SK-N-SH treated with all-trans-retinoic acid at 6 μM for 48 hours (cell line): ENCODE data around the gene KANK2.

Source experiments
- ATAC-seq: fragments of 200-7000 bp; cut with Tn5 transposase; 3 replicates; pipeline ENCODE4 v1.9.1; 2020; ENCODE audit warnings: mild to moderate bottlenecking, moderate library complexity
- ARNTL ChIP-seq: fragments of 450-650 bp; formaldehyde crosslinking; IDR thresholded peaks from 2 replicates; pipeline ENCODE4 v1.5.0; 2020; ENCODE audit warnings: low read depth, mild to moderate bottlenecking, moderate library complexity, borderline replicate concordance
- CREB5 ChIP-seq: fragments of 250-450 bp; sonication (Bioruptor Pico); IDR thresholded peaks from 2 replicates; pipeline ENCODE4 v1.5.1; 2020; ENCODE audit warnings: low read depth, mild to moderate bottlenecking, moderate library complexity
- CSDC2 ChIP-seq: fragments of 250-450 bp; sonication (Bioruptor Pico); IDR thresholded peaks from 2 replicates; pipeline ENCODE4 v1.5.0; 2020; ENCODE audit warnings: mild to moderate bottlenecking, moderate library complexity
- CSRNP3 ChIP-seq: fragments of 250-450 bp; sonication (Bioruptor Pico); IDR thresholded peaks from 2 replicates; pipeline ENCODE4 v1.5.1; 2021; ENCODE audit warnings: mild to moderate bottlenecking, moderate library complexity
- ESRRG ChIP-seq: fragments of 250-450 bp; sonication (Bioruptor Pico); IDR thresholded peaks from 2 replicates; pipeline ENCODE4 v1.6.1; 2021; ENCODE audit warnings: mild to moderate bottlenecking
- GLIS3 ChIP-seq: fragments of 250-450 bp; sonication (Bioruptor Pico); IDR thresholded peaks from 2 replicates; pipeline ENCODE4 v1.5.0; 2020; ENCODE audit warnings: mild to moderate bottlenecking, moderate library complexity
- ISL1 ChIP-seq: fragments of 250-450 bp; sonication (Bioruptor Pico); IDR thresholded peaks from 2 replicates; pipeline ENCODE4 v2.1.2; 2022; ENCODE audit warnings: mild to moderate bottlenecking, moderate library complexity
- OSR1 ChIP-seq: fragments of 250-450 bp; sonication (Bioruptor Pico); IDR thresholded peaks from 2 replicates; pipeline ENCODE4 v1.8.0; 2022; ENCODE audit warnings: moderate library complexity, mild to moderate bottlenecking, inconsistent platforms
- PATZ1 ChIP-seq: fragments of 250-450 bp; sonication (Bioruptor Pico); IDR thresholded peaks from 2 replicates; pipeline ENCODE4 v1.8.0; 2020; ENCODE audit warnings: mild to moderate bottlenecking, moderate library complexity, borderline replicate concordance
- PPARA ChIP-seq: fragments of 250-450 bp; sonication (Bioruptor Pico); IDR thresholded peaks from 2 replicates; pipeline ENCODE4 v1.5.0; 2020; ENCODE audit warnings: mild to moderate bottlenecking, borderline replicate concordance
- RARB ChIP-seq: fragments of 250-450 bp; sonication (Bioruptor Pico); IDR thresholded peaks from 2 replicates; pipeline ENCODE4 v1.8.0; 2021; ENCODE audit warnings: mild to moderate bottlenecking, moderate library complexity
- SNAI2 ChIP-seq: fragments of 250-450 bp; sonication (Bioruptor Pico); IDR thresholded peaks from 2 replicates; pipeline ENCODE4 v1.5.0; 2020; ENCODE audit warnings: mild to moderate bottlenecking, moderate library complexity
- TCF4 ChIP-seq: fragments of 250-450 bp; sonication (Bioruptor Pico); IDR thresholded peaks from 2 replicates; pipeline ENCODE4 v1.8.0; 2021; ENCODE audit warnings: mild to moderate bottlenecking, moderate library complexity, borderline replicate concordance
- TOX ChIP-seq: fragments of 250-450 bp; sonication (Bioruptor Pico); IDR thresholded peaks from 2 replicates; pipeline ENCODE4 v1.8.0; 2021; ENCODE audit warnings: mild to moderate bottlenecking, moderate library complexity, borderline replicate concordance
- TSHZ2 ChIP-seq: fragments of 250-450 bp; sonication (Bioruptor Pico); IDR thresholded peaks from 2 replicates; pipeline ENCODE4 v1.5.0; 2020; ENCODE audit warnings: mild to moderate bottlenecking, moderate library complexity
- ZC3H10 ChIP-seq: fragments of 250-450 bp; sonication (Bioruptor Pico); IDR thresholded peaks from 2 replicates; pipeline ENCODE4 v1.5.1; 2021; ENCODE audit warnings: mild to moderate bottlenecking, moderate library complexity
- ZFP3 ChIP-seq: fragments of 250-450 bp; sonication (Bioruptor Pico); IDR thresholded peaks from 2 replicates; pipeline ENCODE4 v1.5.0; 2020; ENCODE audit warnings: mild to moderate bottlenecking, moderate library complexity
- ZFP30 ChIP-seq: fragments of 450-650 bp; formaldehyde crosslinking; IDR thresholded peaks from 2 replicates; pipeline ENCODE4 v1.5.0; 2022; ENCODE audit warnings: mild to moderate bottlenecking, moderate library complexity
- ZNF565 ChIP-seq: fragments of 450-650 bp; formaldehyde crosslinking; conservative IDR thresholded peaks from 2 replicates; pipeline ENCODE4 v1.5.0; 2020; ENCODE audit warnings: low read depth, mild to moderate bottlenecking, moderate library complexity
- ZNF70 ChIP-seq: fragments of 450-650 bp; formaldehyde crosslinking; IDR thresholded peaks from 2 replicates; pipeline ENCODE4 v1.5.0; 2020; ENCODE audit warnings: mild to moderate bottlenecking, moderate library complexity
- ZNF8 ChIP-seq: fragments of 450-650 bp; formaldehyde crosslinking; IDR thresholded peaks from 2 replicates; pipeline ENCODE4 v1.5.0; 2020; ENCODE audit warnings: mild to moderate bottlenecking, moderate library complexity
- TF ChIP-seq, protein P1 (sequence below): fragments of 250-450 bp; sonication (Bioruptor Pico); IDR thresholded peaks from 2 replicates; pipeline ENCODE4 v1.8.0; 2021; ENCODE audit warnings: low read depth, mild to moderate bottlenecking, moderate library complexity, borderline replicate concordance

The KANK2 gene

DNA sequence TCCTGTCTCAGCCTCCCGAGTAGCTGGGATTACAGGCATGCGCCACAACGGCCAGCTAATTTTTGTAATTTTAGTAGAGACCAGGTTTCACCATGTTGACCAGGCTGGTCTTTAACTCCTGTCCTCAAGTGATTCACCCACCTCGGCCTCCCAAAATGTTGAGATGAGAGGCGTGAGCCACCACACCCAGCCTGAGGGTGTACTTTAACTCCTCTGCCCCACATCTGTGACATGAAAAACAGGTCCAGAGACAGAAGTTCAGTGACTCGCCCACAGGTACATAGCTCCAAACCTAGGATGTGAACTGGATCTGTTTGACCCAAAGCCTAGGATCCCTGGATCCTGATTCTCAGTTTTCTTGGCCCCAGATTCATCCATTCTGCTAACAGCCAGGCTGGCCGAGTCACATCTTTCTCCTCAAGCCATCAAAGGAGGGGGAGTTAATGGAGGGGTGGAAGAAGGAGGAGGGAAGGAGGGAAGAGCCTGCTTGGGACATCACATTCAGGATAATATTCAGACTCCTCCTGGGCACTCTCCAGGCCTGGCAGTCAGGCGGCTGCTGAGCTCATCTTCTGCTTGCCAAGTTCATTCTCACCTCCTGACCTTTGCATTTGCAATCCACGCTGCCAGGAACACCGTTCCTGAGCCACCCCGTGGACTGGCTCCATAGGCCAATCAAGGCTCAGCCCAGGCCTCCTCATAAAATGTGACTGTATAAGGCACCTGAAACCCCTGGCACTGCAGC, 44.9 kb downstream of the KANK2 start:
- TF ChIP-seq ESRRG (CRISPR knock-in tag) (no peak), ISL1 (CRISPR knock-in tag) (0 out of 2 replicates have a peak, but pooled peaks have one; percentile 6)
- peak; percentile 35 for ATAC-seq

- TF ChIP-seq TSHZ2 (CRISPR knock-in tag) (no peak), ESRRG (CRISPR knock-in tag) (no peak), TOX (CRISPR knock-in tag) (no peak), PATZ1 (no peak), ARNTL (no peak), ZFP30 (CRISPR knock-in tag) (no peak), ZNF8 (no peak), CSDC2 (CRISPR knock-in tag) (no peak), ZFP3 (no peak), ZNF70 (no peak), OSR1 (CRISPR knock-in tag) (no peak), CREB5 (no peak), ZC3H10 (CRISPR knock-in tag) (no peak), RARB (CRISPR knock-in tag) (no peak), GLIS3 (CRISPR knock-in tag) (no peak), TCF4 (CRISPR knock-in tag) (no peak), ZNF565 (no peak)
- TF ChIP-seq, protein P1, sequence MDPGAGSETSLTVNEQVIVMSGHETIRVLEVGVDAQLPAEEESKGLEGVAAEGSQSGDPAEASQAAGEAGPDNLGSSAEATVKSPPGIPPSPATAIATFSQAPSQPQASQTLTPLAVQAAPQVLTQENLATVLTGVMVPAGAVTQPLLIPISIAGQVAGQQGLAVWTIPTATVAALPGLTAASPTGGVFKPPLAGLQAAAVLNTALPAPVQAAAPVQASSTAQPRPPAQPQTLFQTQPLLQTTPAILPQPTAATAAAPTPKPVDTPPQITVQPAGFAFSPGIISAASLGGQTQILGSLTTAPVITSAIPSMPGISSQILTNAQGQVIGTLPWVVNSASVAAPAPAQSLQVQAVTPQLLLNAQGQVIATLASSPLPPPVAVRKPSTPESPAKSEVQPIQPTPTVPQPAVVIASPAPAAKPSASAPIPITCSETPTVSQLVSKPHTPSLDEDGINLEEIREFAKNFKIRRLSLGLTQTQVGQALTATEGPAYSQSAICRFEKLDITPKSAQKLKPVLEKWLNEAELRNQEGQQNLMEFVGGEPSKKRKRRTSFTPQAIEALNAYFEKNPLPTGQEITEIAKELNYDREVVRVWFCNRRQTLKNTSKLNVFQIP (CRISPR knock-in tag): no peak
- ATAC-seq: no peak
Observed at GRCh38 chr19:11151181-11151580, 46.2 kb downstream of the KANK2 start.

DNA sequence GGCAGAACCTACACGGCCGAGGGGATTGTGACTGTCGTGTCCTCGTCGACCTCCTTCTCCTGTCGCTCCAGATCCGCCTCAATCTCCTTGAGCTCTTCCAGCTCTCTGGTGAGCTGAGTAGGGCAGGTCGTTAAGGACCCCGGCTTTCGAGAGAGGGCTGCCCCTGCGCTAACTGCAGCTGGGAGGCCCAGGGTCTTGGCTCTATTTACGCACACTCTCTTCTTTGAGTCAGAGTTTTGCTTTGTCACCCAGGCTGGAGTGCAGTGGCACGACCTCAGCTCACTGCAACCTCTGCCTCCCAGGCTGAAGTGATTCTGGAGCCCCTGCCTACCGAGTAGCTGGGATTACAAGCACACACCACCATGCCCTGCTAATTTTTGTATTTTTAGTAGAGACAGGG, 49.3 kb downstream of the KANK2 start:
- TF ChIP-seq ESRRG (CRISPR knock-in tag) (no peak), PATZ1 (no peak), SNAI2 (CRISPR knock-in tag) (no peak), PPARA (CRISPR knock-in tag) (no peak), CSRNP3 (no peak), CREB5 (no peak), TCF4 (CRISPR knock-in tag) (no peak), ZNF565 (no peak), GLIS3 (CRISPR knock-in tag) (no peak), ARNTL (no peak), ISL1 (CRISPR knock-in tag) (no peak), ZNF8 (no peak)
- TF ChIP-seq, protein P1 (CRISPR knock-in tag): no peak
- no peak for ATAC-seq
